GM18520 (cell line): Measurements from ENCODE around the gene TUB.

Experiments used
- ATAC-seq: cut with Tn5 transposase; IDR thresholded peaks from one replicate; pipeline ENCODE4 v1.9.1; 2021; ENCODE audit not compliant: unreplicated experiment

Gene TUB

GRCh38 chr11:8045839-8046238, 35.2 kb upstream of the TUB start:
- no peak for ATAC-seq

- ATAC-seq, result no peak
Measured at GRCh38 chr11:8047382-8047781, 33.6 kb upstream of the TUB start.

- no peak for ATAC-seq
Measured at GRCh38 chr11:8049084-8049483, 31.9 kb upstream of the TUB start.

GRCh38 chr11:8055091-8055835, 25.7 kb upstream of the TUB start:
- no peak for ATAC-seq

GRCh38 chr11:8055836-8056526, 25.0 kb upstream of the TUB start:
- ATAC-seq, result no peak

- ATAC-seq, result no peak
Measured at GRCh38 chr11:8056810-8057463, 24.1 kb upstream of the TUB start.

GRCh38 chr11:8058216-8058615, 22.8 kb upstream of the TUB start:
- no peak for ATAC-seq

- ATAC-seq, result no peak
Measured at GRCh38 chr11:8059030-8059429, 22.0 kb upstream of the TUB start.

- no peak for ATAC-seq
Measured at GRCh38 chr11:8059571-8060011, 21.4 kb upstream of the TUB start.

GRCh38 chr11:8060146-8060719, 20.8 kb upstream of the TUB start:
- ATAC-seq, result no peak

- ATAC-seq, result no peak
Measured at GRCh38 chr11:8060801-8061554, 20.0 kb upstream of the TUB start.

- no peak for ATAC-seq
Measured at GRCh38 chr11:8061555-8062428, 19.2 kb upstream of the TUB start.

- ATAC-seq, result no peak
Measured at GRCh38 chr11:8062781-8063257, 18.2 kb upstream of the TUB start.

GRCh38 chr11:8063324-8063723, 17.7 kb upstream of the TUB start:
- no peak for ATAC-seq

- no peak for ATAC-seq
Measured at GRCh38 chr11:8065031-8065430, 16.0 kb upstream of the TUB start.

- ATAC-seq, result no peak
Measured at GRCh38 chr11:8066036-8066910, 14.7 kb upstream of the TUB start.

GRCh38 chr11:8066911-8067455, 14.0 kb upstream of the TUB start:
- ATAC-seq, result no peak

- ATAC-seq, result no peak
Measured at GRCh38 chr11:8067567-8067928, 13.5 kb upstream of the TUB start.
